Prostate gland (tissue), 2 donors: ENCODE results near the gene CLDN20.

ENCODE experiments used
- POLR2A ChIP-seq: fragments of 450-650 bp; IDR thresholded peaks from one replicate; pipeline ENCODE4 v1.6.1; 2016; ENCODE audit warnings: antibody characterized with exemption, mild to moderate bottlenecking
- POLR2AphosphoS5 ChIP-seq: sonication (generic); formaldehyde crosslinking; IDR thresholded peaks from one replicate; pipeline ENCODE4 v1.6.1; 2017; ENCODE audit warnings: antibody characterized with exemption
- TF ChIP-seq, protein P1 (sequence below), 4 experiments: fragments of 200-600 bp in 2 of 4; fragments of 450-650 bp in 2 of 4; sonication (generic) in 2 of 4; IDR thresholded peaks; 1 replicate in 3 of 4; 2 replicates in 1 of 4; pipeline ENCODE4 v1.5.1; 2016 to 2019; ENCODE audit warnings: antibody characterized with exemption in 4 of 4, mild to moderate bottlenecking in 2 of 4, moderate library complexity in 2 of 4

- TF ChIP-seq, protein P1, sequence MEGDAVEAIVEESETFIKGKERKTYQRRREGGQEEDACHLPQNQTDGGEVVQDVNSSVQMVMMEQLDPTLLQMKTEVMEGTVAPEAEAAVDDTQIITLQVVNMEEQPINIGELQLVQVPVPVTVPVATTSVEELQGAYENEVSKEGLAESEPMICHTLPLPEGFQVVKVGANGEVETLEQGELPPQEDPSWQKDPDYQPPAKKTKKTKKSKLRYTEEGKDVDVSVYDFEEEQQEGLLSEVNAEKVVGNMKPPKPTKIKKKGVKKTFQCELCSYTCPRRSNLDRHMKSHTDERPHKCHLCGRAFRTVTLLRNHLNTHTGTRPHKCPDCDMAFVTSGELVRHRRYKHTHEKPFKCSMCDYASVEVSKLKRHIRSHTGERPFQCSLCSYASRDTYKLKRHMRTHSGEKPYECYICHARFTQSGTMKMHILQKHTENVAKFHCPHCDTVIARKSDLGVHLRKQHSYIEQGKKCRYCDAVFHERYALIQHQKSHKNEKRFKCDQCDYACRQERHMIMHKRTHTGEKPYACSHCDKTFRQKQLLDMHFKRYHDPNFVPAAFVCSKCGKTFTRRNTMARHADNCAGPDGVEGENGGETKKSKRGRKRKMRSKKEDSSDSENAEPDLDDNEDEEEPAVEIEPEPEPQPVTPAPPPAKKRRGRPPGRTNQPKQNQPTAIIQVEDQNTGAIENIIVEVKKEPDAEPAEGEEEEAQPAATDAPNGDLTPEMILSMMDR (IDR thresholded peaks at IDR 0.05) = no peak
- TF ChIP-seq POLR2A (no peak), POLR2AphosphoS5 (no peak)
These were observed 9.7 kb upstream of the CLDN20 start for GRCh38 chr6:155254139-155254538.
